Dermis blood vessel endothelial cell (primary cell): Measurements from ENCODE around the gene ALDH2. TPM values are rescaled to one million over a fixed set of nuclear protein-coding genes. Genes with fewer than 3 reads are reported as not detected.
"Not testable (repeated sequence)": the region's sequence is repeated elsewhere in the genome, so short reads cannot be mapped to it uniquely, and the experiment has no call there.

Experiments
- DNase-seq: peaks from one replicate; pipeline ENCODE4 v3.0.0; 2010
- total RNA-seq: library from RNA; depleted of rRNA; stranded (reverse); fragments of >200 nt; gene quantifications from 2 replicates; pipeline ENCODE4 v1.2.3, GENCODE V29; 2014

The ALDH2 gene
- total RNA-seq, result 68.6 and 76.6 TPM in 2 replicates

GRCh38 chr12:111766608-111767361 lies at the start of gene ALDH2:
TSS of gene ALDH2 (plus strand) at chr12:111766933. CDS start at chr12:111766983, 50 bp downstream.
- DNase-seq, result peak; percentile 80

- not testable (repeated sequence) for DNase-seq
Observed at GRCh38 chr12:111719316-111719715, 47.4 kb upstream of the ALDH2 start.

- no peak for DNase-seq
Observed at GRCh38 chr12:111720457-111720856, 46.3 kb upstream of the ALDH2 start.

GRCh38 chr12:111723646-111724360 lies 42.9 kb upstream of the ALDH2 start:
- not testable (repeated sequence) for DNase-seq

- no peak for DNase-seq
Observed at GRCh38 chr12:111728795-111729194, 37.9 kb upstream of the ALDH2 start.

- DNase-seq, result no peak
Observed at GRCh38 chr12:111730420-111730819, 36.3 kb upstream of the ALDH2 start.

- DNase-seq, result no peak
Observed at GRCh38 chr12:111732786-111733185, 33.9 kb upstream of the ALDH2 start.

GRCh38 chr12:111733340-111733915 lies 33.3 kb upstream of the ALDH2 start:
- no peak for DNase-seq

GRCh38 chr12:111739524-111739923 lies 27.2 kb upstream of the ALDH2 start:
- DNase-seq, result not testable (repeated sequence)

- peak; percentile 84 for DNase-seq
Observed at GRCh38 chr12:111741235-111741812, 25.4 kb upstream of the ALDH2 start.

GRCh38 chr12:111745211-111745610 lies 21.5 kb upstream of the ALDH2 start:
- no peak for DNase-seq

- no peak for DNase-seq
Observed at GRCh38 chr12:111747333-111747732, 19.4 kb upstream of the ALDH2 start.

GRCh38 chr12:111748151-111748672 lies 18.5 kb upstream of the ALDH2 start:
- peak; percentile 44 for DNase-seq

- DNase-seq, result peak; percentile 58
Observed at GRCh38 chr12:111748867-111749266, 17.9 kb upstream of the ALDH2 start.

GRCh38 chr12:111749391-111749790 lies 17.3 kb upstream of the ALDH2 start:
- no peak for DNase-seq

- DNase-seq, result peak; percentile 85
Observed at GRCh38 chr12:111753144-111753881, 13.4 kb upstream of the ALDH2 start.

GRCh38 chr12:111754671-111755070 lies 12.1 kb upstream of the ALDH2 start:
- DNase-seq, result no peak

- DNase-seq, result no peak
Observed at GRCh38 chr12:111756196-111756595, 10.5 kb upstream of the ALDH2 start.

GRCh38 chr12:111756681-111757080 lies 10.1 kb upstream of the ALDH2 start:
- no peak for DNase-seq

GRCh38 chr12:111757361-111758119 lies 9.2 kb upstream of the ALDH2 start:
- no peak for DNase-seq

- no peak for DNase-seq
Observed at GRCh38 chr12:111758120-111758561, 8.6 kb upstream of the ALDH2 start.
